D341Med (cell line): Measurements from ENCODE around the gene CABCOCO1.
"Not testable (repeated sequence)": the region's sequence is repeated elsewhere in the genome, so short reads cannot be mapped to it uniquely, and the experiment has no call there.

ENCODE experiments used
- DNase-seq: peaks from one replicate; pipeline ENCODE4 v3.0.0; 2012; ENCODE audit warnings: low spot score

Gene CABCOCO1

GRCh38 chr10:61719475-61719874 is 56.7 kb downstream of the CABCOCO1 start:
- not testable (repeated sequence) for DNase-seq

- no peak for DNase-seq
Measured at GRCh38 chr10:61719906-61720305, 57.2 kb downstream of the CABCOCO1 start.

GRCh38 chr10:61721431-61721830 is 58.7 kb downstream of the CABCOCO1 start:
- DNase-seq, result no peak

DNA sequence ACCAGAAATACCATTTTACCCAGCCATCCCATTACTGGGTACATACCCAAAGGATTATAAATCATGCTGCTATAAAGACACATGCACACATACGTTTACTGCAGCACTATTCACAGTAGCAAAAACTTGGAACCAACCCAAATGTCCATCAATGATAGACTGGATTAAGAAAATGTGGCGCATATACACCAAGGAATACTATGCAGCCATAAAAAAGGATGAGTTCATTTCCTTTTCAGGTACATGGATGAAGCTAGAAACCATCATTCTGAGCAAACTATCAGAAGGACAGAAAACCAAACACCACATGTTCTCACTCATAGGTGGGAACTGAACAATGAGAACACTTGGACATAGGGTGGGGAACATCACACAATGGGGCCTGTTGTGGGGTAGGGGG is 62.5 kb downstream of the CABCOCO1 start:
- DNase-seq, result not testable (repeated sequence)

- no peak for DNase-seq
Measured at GRCh38 chr10:61729596-61729995, 66.9 kb downstream of the CABCOCO1 start.

- no peak for DNase-seq
Measured at GRCh38 chr10:61730671-61731070, 67.9 kb downstream of the CABCOCO1 start.

DNA sequence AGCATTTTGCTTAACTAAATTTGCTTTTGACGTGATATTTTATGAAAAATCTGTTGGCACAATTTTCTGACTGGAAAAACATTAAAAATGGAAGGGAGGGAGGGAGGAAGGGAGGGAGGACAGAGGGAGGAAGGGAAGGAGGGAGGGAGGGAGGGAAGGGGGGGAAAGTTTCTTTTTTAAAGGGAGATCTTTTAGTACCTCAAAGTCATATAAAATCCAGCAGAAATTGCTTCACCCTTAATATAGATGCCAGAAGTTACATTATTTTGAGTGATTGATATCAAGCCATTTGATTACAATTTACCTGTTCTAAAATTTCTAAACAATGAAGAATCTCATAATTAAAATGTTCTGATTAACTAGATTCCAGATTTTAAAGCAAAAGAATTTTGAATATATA is 68.9 kb downstream of the CABCOCO1 start:
- DNase-seq, result no peak

- DNase-seq, result no peak
Measured at GRCh38 chr10:61732629-61733278, 70.0 kb downstream of the CABCOCO1 start.

DNA sequence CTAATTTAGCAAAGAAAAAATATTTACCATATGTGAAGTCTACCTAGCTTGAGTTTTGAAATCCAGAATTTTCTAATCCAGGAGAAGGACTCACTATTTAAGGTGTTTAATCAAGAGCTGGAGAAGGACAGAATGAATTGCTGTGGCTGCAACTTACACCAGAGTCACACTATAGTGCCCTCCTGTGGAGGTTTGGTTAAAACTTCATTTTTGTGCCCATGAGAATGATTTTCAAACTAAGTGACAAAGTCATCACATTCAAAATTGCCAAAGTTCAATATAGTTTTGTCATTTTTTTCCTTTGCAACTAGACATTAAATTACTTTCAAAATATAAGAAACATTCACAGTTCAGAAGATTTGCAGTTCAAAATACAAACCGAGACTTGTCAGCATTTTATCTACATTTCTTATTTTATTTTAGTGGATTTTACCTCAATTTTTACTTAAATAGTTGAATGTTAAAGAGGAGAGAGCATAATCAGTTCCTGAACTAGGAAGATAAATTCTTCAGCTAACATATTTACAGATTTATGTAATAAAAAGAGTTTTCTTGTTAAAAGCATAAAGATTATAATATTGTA is 70.7 kb downstream of the CABCOCO1 start:
- DNase-seq, result peak; percentile 56

- no peak for DNase-seq
Measured at GRCh38 chr10:61735882-61736281, 73.2 kb downstream of the CABCOCO1 start.

- DNase-seq, result not testable (repeated sequence)
Measured at GRCh38 chr10:61737455-61737854, 74.7 kb downstream of the CABCOCO1 start.

DNA sequence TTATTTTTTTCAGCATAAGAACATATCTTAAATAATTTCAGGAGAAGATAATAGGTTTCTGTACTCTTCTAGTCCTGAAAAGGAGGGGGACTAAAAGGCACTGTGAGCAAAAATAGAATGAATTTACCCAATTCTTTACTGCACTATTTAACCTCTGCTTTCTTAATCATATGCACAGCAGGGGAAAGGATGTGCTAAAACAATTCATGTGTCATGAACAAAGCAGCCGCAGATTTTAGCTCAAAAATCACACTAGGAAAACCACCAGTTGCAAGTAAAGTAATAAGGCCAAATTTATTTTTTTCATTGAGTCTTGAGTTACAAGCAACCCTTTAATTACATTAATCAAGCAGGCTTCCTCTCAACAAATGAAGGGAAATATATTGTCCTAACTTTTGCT is 80.1 kb downstream of the CABCOCO1 start:
- DNase-seq, result no peak

- DNase-seq, result no peak
Measured at GRCh38 chr10:61744469-61744868, 81.7 kb downstream of the CABCOCO1 start.

GRCh38 chr10:61746377-61746776 is 83.6 kb downstream of the CABCOCO1 start:
- no peak for DNase-seq

DNA sequence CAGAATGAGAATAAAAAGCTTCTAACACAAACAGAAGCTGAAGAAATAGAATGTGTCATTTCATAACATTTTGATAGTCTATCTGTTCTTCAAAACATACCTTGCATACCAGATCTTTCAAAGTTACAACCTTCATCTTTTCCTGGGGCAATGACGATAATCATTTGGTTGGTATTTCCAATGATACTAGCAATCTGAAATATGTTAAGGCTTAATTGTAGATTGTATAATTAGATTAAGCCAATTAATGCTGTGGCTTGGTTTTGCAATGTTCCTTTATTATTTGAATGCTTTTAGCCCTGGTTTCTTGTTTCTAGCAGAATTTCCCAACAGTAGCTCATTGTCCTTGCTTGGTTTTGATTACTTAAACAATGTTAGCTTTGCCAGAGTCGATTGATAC is 84.6 kb downstream of the CABCOCO1 start:
- no peak for DNase-seq

DNA sequence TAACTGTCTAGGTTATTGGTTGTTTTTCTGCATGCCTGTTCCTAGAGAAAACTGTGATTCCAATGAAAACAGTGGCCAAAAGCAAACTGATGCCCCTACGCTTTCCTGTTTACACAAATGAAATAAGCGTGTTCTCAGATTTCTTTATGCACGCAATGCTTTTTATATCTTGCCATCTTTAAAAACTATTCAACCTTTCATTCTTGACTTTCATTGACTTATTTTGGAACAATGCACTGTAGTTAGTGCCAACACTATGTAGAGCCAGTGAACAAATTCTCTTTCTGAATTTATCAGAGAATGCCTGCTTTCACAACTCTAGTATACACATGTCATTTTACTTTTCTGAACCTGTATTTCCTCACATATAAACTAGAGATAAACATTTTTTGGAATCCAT is 86.6 kb downstream of the CABCOCO1 start:
- no peak for DNase-seq

- peak; percentile 81 for DNase-seq
Measured at GRCh38 chr10:61750943-61751471, 88.3 kb downstream of the CABCOCO1 start.

GRCh38 chr10:61751599-61751998 is 88.9 kb downstream of the CABCOCO1 start:
- no peak for DNase-seq

GRCh38 chr10:61752111-61753011 is 89.6 kb downstream of the CABCOCO1 start:
- DNase-seq, result no peak

GRCh38 chr10:61753453-61753852 is 90.7 kb downstream of the CABCOCO1 start:
- DNase-seq, result no peak

DNA sequence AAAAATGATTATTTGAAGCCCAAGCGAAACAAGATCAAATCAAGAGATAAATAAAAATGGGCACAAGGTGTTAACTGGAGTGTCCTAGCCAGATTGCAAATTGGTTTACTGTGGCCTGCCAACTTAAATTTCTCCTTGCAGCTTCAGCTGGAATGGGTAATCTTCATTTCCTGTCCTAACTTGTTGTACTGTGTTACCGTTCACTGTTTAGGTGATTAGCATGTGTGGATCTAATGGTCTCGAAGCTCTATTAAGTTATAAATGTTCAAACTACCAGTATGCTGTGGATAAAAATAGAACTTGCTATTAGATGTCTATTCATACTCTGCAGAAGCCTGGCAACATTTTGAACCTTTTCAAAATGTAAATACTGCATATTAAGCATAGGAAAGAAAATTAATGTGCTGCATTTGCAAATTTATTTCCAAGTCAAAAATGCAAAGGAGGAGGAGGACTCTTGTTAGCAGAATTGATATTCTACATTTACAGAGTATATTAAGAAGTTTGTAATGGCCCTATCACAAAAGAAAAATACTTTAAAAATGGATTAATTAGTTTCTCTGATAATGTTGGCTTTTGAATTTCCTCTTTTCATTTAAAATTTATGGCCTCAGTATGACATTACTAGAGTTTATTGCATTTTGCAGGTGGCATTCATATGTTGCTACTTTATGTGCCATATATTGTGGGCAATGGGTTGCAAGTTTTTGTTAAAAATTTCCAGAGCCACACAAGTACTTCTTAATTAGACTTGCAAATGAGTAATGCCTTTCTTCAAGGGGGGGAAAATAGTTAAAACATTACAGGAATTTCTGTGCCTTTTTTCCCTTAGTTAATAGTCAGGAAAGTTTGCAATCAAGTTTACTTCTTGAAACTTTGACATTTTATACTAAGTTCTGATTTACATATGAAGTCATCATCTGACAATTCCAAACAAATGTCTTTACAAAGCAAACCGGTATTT is 92.1 kb downstream of the CABCOCO1 start:
- no peak for DNase-seq

GRCh38 chr10:61757001-61757400 is 94.3 kb downstream of the CABCOCO1 start:
- no peak for DNase-seq
